HG03558 (cell line): ENCODE measurements around the gene MRPL4.

Experiments used
- ATAC-seq: cut with Tn5 transposase; IDR thresholded peaks from one replicate; pipeline ENCODE4 v1.9.1; 2021; ENCODE audit warnings: moderate number of reproducible peaks; ENCODE audit not compliant: unreplicated experiment; ENCODE audit errors: extremely low read depth

The MRPL4 gene

DNA sequence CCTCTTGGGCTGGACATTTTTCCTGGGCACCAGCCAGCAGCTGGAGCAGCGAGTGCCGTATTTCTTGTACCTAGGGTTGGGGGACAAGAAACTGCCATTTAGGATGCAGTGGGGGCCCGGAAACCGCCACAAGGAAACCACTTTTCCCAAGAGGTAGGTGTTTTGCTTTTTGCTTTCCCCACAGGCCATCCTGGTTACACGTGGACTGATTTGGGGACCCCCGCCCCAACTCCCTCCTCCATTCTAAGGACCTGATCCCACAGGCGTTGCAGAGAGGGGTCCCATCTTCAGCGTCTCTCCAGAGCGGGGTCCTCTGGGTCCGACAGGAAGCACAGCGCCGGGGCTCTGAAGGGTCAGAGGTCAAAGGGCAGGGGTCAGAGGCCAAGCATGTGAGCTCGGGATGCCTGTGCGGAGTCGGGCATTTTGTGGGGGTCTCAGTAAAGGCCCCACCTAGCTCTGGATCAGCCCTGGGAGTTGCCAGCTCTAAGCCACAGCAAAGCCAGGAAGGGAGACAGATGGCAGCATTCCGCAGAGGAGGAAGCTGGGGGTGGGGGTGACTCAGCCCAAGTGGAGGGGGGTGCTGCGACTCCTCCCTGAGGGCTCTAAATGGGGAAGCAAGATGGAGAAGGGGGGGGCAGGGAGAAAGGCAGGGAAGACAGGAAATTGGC, 53.3 kb downstream of the MRPL4 start:
- no peak for ATAC-seq

- ATAC-seq: no peak
These were observed 54.3 kb downstream of the MRPL4 start for GRCh38 chr19:10306327-10306726.

- no peak for ATAC-seq
These were observed 57.4 kb downstream of the MRPL4 start, which contains the start of gene ZGLP1 for GRCh38 chr19:10309423-10309822. Gene ZGLP1, minus strand, starts transcription at chr19:10309815.
